Vagina (tissue), 2 donors: ENCODE data around the gene ARHGAP6. TPM values are rescaled to one million over a fixed set of nuclear protein-coding genes. Genes with fewer than 3 reads are reported as not detected.

ENCODE experiments used
- DNase-seq, 2 donors: peaks; one replicate each; pipeline ENCODE4 v3.0.0-alpha.2; 2017; ENCODE audit errors: extremely low spot score in 2 of 2
- H3K27ac ChIP-seq: fragments of 200-600 bp; sonication (generic); one replicate; pipeline ENCODE4 v1.5.1; 2019
- H3K27me3 ChIP-seq: fragments of 200-600 bp; sonication (generic); one replicate; pipeline ENCODE4 v1.5.1; 2019
- H3K36me3 ChIP-seq, 2 donors: fragments of 200-600 bp; sonication (generic); one replicate each; pipeline ENCODE4 v1.5.1; 2017 to 2019
- H3K4me1 ChIP-seq: fragments of 200-600 bp; sonication (generic); one replicate; pipeline ENCODE4 v1.5.1; 2019
- H3K4me3 ChIP-seq, 2 donors: fragments of 200-600 bp; sonication (generic); 1 replicate in 1 of 2; 2 replicates in 1 of 2; pipeline ENCODE4 v1.5.1; 2016 to 2019
- H3K9me3 ChIP-seq: fragments of 200-600 bp; sonication (generic); one replicate; pipeline ENCODE4 v1.5.1; 2019
- POLR2A ChIP-seq, 2 donors: fragments of 450-650 bp; IDR thresholded peaks; one replicate each; pipeline ENCODE4 v1.6.1; 2017; ENCODE audit warnings: antibody characterized with exemption in 2 of 2, mild to moderate bottlenecking in 2 of 2, moderate library complexity in 2 of 2
- POLR2AphosphoS5 ChIP-seq, 2 donors: sonication (generic); formaldehyde crosslinking; IDR thresholded peaks; one replicate each; pipeline ENCODE4 v1.9.0; 2017; ENCODE audit warnings: antibody characterized with exemption in 2 of 2, mild to moderate bottlenecking in 2 of 2, low read depth in 1 of 2; ENCODE audit not compliant: insufficient read depth in 1 of 2
- intact Hi-C: fragments of 100-400 bp; cut with DNase I; formaldehyde crosslinking; loops from one replicate; pipeline ENCODE4 v1.15.1; 2023
- total RNA-seq: library from RNA; depleted of rRNA; stranded (reverse); fragments of >200 nt; gene quantifications from one replicate; pipeline ENCODE4 v1.2.3, GENCODE V29; 2016
- TF ChIP-seq, protein P1 (sequence below), 3 experiments: fragments of 450-650 bp in 2 of 3; fragments of 200-600 bp in 1 of 3; sonication (generic) in 1 of 3; IDR thresholded peaks; one replicate each; pipeline ENCODE4 v1.5.1; 2017 to 2019; ENCODE audit warnings: antibody characterized with exemption in 3 of 3, mild to moderate bottlenecking in 2 of 3, moderate library complexity in 2 of 3

ARHGAP6 gene
- total RNA-seq, 1 donor from 2014 or later, result 15.7 TPM

DNA sequence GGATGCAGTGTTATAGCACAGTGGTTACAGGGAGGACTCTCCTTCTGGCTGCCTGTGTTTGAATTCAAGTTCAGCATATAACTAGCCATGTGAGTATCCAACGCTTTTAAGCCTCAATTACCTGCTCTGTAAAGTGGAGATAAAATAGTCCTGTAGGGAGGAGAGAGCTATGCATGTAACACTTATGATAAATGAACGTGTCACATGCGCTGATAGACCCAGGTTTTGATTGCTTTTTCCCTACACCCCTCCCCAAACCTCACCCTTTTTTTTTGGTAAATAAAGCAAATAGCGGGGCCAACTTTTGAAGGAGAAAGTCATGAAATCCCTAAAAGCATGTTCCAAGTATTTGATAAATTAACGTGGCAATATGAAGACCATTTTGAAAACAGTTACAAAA, 392.9 kb downstream of the ARHGAP6 start:
- Histone ChIP-seq H3K27ac (no peak overlapping the region), H3K4me1 (no peaks in the 10 kb centered on the region), H3K27me3 (no peaks in the 10 kb centered on the region), H3K9me3 (no peaks in the 10 kb centered on the region), H3K4me3 (no peak overlapping the region), H3K36me3 (no peaks in the 10 kb centered on the region)
- intact Hi-C loops, result no loop called here
- DNase-seq, result no peak
- TF ChIP-seq, protein P1, sequence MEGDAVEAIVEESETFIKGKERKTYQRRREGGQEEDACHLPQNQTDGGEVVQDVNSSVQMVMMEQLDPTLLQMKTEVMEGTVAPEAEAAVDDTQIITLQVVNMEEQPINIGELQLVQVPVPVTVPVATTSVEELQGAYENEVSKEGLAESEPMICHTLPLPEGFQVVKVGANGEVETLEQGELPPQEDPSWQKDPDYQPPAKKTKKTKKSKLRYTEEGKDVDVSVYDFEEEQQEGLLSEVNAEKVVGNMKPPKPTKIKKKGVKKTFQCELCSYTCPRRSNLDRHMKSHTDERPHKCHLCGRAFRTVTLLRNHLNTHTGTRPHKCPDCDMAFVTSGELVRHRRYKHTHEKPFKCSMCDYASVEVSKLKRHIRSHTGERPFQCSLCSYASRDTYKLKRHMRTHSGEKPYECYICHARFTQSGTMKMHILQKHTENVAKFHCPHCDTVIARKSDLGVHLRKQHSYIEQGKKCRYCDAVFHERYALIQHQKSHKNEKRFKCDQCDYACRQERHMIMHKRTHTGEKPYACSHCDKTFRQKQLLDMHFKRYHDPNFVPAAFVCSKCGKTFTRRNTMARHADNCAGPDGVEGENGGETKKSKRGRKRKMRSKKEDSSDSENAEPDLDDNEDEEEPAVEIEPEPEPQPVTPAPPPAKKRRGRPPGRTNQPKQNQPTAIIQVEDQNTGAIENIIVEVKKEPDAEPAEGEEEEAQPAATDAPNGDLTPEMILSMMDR (IDR thresholded peaks at IDR 0.05), result no peak
- TF ChIP-seq POLR2A (IDR thresholded peaks at IDR 0.05), result no peak
- TF ChIP-seq POLR2AphosphoS5 (IDR thresholded peaks at IDR 0.05; ENCODE audit: insufficient read depth in 1 of 2, low read depth in 1 of 2), result no peak

DNA sequence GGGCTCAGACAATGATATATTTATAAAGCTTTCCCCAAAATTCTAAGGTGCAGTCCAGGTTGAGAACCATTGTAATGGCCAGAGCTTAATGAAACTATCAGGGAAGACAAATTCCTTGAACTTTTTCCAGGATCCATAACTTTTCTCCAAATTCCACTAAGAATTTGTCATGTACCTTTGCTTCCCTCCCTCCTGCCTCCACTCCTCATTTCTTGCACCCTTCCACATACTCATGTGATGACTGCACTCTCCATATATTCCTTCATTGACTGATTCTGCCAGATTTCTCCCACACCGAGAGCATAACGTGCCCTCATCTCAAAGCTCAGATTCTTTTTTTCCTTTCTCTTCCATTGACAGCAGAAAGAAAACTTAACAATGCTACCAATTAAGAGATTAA, 393.4 kb downstream of the ARHGAP6 start:
- H3K9me3 ChIP-seq, result no peaks in the 10 kb centered on the region
- H3K27ac ChIP-seq, result no peak overlapping the region
- DNase-seq, result no peak
- no peak overlapping the region for H3K4me3 ChIP-seq
- TF ChIP-seq POLR2AphosphoS5 (IDR thresholded peaks at IDR 0.05; ENCODE audit: insufficient read depth in 1 of 2, low read depth in 1 of 2), result no peak
- TF ChIP-seq POLR2A (IDR thresholded peaks at IDR 0.05), result no peak
- TF ChIP-seq, protein P1 (IDR thresholded peaks at IDR 0.05), result no peak
- intact Hi-C loops, result no loop called here
- no peaks in the 10 kb centered on the region for H3K36me3 ChIP-seq
- no peaks in the 10 kb centered on the region for H3K4me1 ChIP-seq
- H3K27me3 ChIP-seq, result no peaks in the 10 kb centered on the region

DNA sequence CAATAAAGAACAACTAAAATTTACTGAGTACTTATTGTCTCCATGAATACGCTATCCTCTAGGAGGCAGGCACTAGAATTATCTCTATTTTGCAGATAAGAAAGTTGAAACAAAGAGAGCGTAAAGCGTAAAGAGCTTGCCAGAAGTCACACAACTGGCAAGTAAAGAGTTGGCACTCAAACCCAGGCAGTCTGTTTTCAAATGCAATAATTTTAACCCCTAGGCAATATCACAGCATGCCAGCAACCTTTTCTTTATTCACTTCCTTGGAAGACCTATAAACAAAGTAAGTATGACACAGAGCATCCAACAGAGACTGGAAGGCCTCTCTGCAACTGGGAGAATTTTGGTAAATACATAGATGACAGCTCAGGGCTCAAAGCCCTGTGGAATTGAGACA, 395.7 kb downstream of the ARHGAP6 start:
- no peak overlapping the region for H3K27ac ChIP-seq
- H3K4me1 ChIP-seq, result no peaks in the 10 kb centered on the region
- no peak for TF ChIP-seq POLR2A (IDR thresholded peaks at IDR 0.05)
- TF ChIP-seq POLR2AphosphoS5 (IDR thresholded peaks at IDR 0.05; ENCODE audit: insufficient read depth in 1 of 2, low read depth in 1 of 2), result no peak
- TF ChIP-seq, protein P1 (IDR thresholded peaks at IDR 0.05), result no peak
- no peaks in the 10 kb centered on the region for H3K9me3 ChIP-seq
- H3K27me3 ChIP-seq, result no peaks in the 10 kb centered on the region
- no peak for DNase-seq
- no peaks in the 10 kb centered on the region for H3K36me3 ChIP-seq
- H3K4me3 ChIP-seq, result no peak overlapping the region
- intact Hi-C loops, result no loop called here

DNA sequence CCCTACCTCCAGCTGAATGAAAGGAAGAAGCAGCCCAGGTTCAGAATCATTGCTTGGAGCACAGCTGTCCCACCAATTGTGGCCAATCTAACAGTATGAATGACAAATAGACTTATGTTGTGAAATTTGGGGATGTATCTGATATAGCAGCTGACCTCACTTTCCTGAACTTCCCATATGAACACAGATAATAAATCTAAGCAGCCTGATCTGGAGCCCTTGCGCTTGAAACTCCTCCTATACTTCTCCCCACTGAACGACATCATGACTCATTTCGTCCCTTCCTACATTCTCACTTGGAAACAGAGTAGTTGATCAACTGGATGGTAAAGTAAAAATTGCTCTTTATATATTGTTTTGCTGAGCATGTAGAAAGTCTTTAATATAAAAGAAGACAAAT, 396.7 kb downstream of the ARHGAP6 start:
- Histone ChIP-seq H3K27ac (no peak overlapping the region), H3K36me3 (no peaks in the 10 kb centered on the region), H3K4me1 (no peaks in the 10 kb centered on the region), H3K9me3 (no peaks in the 10 kb centered on the region), H3K4me3 (no peak overlapping the region), H3K27me3 (no peaks in the 10 kb centered on the region)
- no peak for DNase-seq
- intact Hi-C loops, result no loop called here
- TF ChIP-seq, protein P1 (IDR thresholded peaks at IDR 0.05), result no peak
- TF ChIP-seq POLR2A (IDR thresholded peaks at IDR 0.05), result no peak
- no peak for TF ChIP-seq POLR2AphosphoS5 (IDR thresholded peaks at IDR 0.05; ENCODE audit: insufficient read depth in 1 of 2, low read depth in 1 of 2)

DNA sequence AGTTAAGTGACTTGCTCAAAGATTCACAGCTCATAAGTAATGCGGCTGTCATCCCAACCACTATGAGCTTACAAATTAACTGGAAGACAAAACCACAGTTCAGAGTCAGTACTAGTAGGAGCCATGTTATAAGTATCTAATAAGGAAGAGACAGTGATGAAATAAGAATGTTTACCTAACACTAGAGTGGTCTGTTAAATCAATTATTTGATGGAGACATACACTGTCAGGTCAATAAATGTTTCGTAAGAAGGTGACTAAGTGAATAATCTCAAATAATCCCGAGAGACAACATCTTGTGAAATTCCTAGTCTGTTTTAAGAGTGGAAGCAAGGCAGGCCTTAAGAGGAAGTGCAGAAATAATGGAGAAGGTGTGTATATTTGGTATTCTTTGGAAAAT, 398.3 kb downstream of the ARHGAP6 start:
- TF ChIP-seq POLR2A (IDR thresholded peaks at IDR 0.05), result no peak
- TF ChIP-seq, protein P1 (IDR thresholded peaks at IDR 0.05), result no peak
- TF ChIP-seq POLR2AphosphoS5 (IDR thresholded peaks at IDR 0.05; ENCODE audit: insufficient read depth in 1 of 2, low read depth in 1 of 2), result no peak
- no peaks in the 10 kb centered on the region for H3K4me1 ChIP-seq
- no peaks in the 10 kb centered on the region for H3K9me3 ChIP-seq
- no peaks in the 10 kb centered on the region for H3K27me3 ChIP-seq
- H3K27ac ChIP-seq, result no peak overlapping the region
- intact Hi-C loops, result no loop called here
- H3K4me3 ChIP-seq, result no peak overlapping the region
- DNase-seq, result no peak
- no peaks in the 10 kb centered on the region for H3K36me3 ChIP-seq
